ENCODE results near the gene LIG1.

The LIG1 gene

GRCh38 chr19:48169939-48170803 is at the start of gene LIG1, which contains the start of gene ZSWIM9:
Gene LIG1 (minus strand): TSS chr19:48170344. CDS start chr19:48165566, 4,778 bp downstream.
Gene ZSWIM9 (plus strand): TSS chr19:48170680. CDS start chr19:48171803, 1,123 bp downstream.
- peak; percentile 80 to 84 for DNase-seq (ENCODE audit: low read depth in 2 of 2, low spot score in 1 of 2)

GRCh38 chr19:48218997-48219396 is 48.9 kb upstream of the LIG1 start:
- DNase-seq (ENCODE audit: low read depth in 2 of 2, low spot score in 1 of 2) = no peak

GRCh38 chr19:48216933-48217332 is 46.8 kb upstream of the LIG1 start:
- DNase-seq (ENCODE audit: low read depth in 2 of 2, low spot score in 1 of 2) = no peak

- DNase-seq (ENCODE audit: low read depth in 2 of 2, low spot score in 1 of 2) = no peak
Measured at GRCh38 chr19:48213959-48214358, 43.8 kb upstream of the LIG1 start.

- DNase-seq (ENCODE audit: low read depth in 2 of 2, low spot score in 1 of 2) = no peak
Measured at GRCh38 chr19:48210005-48210404, 39.9 kb upstream of the LIG1 start.

GRCh38 chr19:48206397-48207093 is 36.4 kb upstream of the LIG1 start:
- no peak for DNase-seq (ENCODE audit: low read depth in 2 of 2, low spot score in 1 of 2)

- DNase-seq (ENCODE audit: low read depth in 2 of 2, low spot score in 1 of 2) = peak; percentile 74 to 83
Measured at GRCh38 chr19:48203794-48204628, 33.9 kb upstream of the LIG1 start.

GRCh38 chr19:48203222-48203793 is 33.2 kb upstream of the LIG1 start:
- no peak for DNase-seq (ENCODE audit: low read depth in 2 of 2, low spot score in 1 of 2)

- no peak for DNase-seq (ENCODE audit: low read depth in 2 of 2, low spot score in 1 of 2)
Measured at GRCh38 chr19:48196933-48197665, 27.0 kb upstream of the LIG1 start.

- DNase-seq (ENCODE audit: low read depth in 2 of 2, low spot score in 1 of 2) = no peak
Measured at GRCh38 chr19:48196321-48196763, 26.2 kb upstream of the LIG1 start.

GRCh38 chr19:48194844-48195830 is 25.0 kb upstream of the LIG1 start:
- no peak for DNase-seq (ENCODE audit: low read depth in 2 of 2, low spot score in 1 of 2)

- no peak for DNase-seq (ENCODE audit: low read depth in 2 of 2, low spot score in 1 of 2)
Measured at GRCh38 chr19:48194041-48194843, 24.1 kb upstream of the LIG1 start.

GRCh38 chr19:48192750-48193149 is 22.6 kb upstream of the LIG1 start:
- DNase-seq (ENCODE audit: low read depth in 2 of 2, low spot score in 1 of 2) = no peak

- DNase-seq (ENCODE audit: low read depth in 2 of 2, low spot score in 1 of 2) = no peak
Measured at GRCh38 chr19:48190885-48191284, 20.7 kb upstream of the LIG1 start.

- DNase-seq (ENCODE audit: low read depth in 2 of 2, low spot score in 1 of 2) = peak in 1 of 2 donors; percentile 49
Measured at GRCh38 chr19:48190288-48190884, 20.2 kb upstream of the LIG1 start.

- DNase-seq (ENCODE audit: low read depth in 2 of 2, low spot score in 1 of 2) = no peak
Measured at GRCh38 chr19:48186541-48186991, 16.4 kb upstream of the LIG1 start.

GRCh38 chr19:48186015-48186414 is 15.9 kb upstream of the LIG1 start:
- no peak for DNase-seq (ENCODE audit: low read depth in 2 of 2, low spot score in 1 of 2)

GRCh38 chr19:48183356-48183755 is 13.2 kb upstream of the LIG1 start:
- DNase-seq (ENCODE audit: low read depth in 2 of 2, low spot score in 1 of 2) = no peak

Measured in stimulated activated CD8-positive, alpha-beta memory T cell treated with anti-CD3 and anti-CD28 coated beads, Interleukin-4, amount 100 ng/mL, for 4 hours (primary cell).